Ecto neural progenitor cell (in vitro differentiated cells): ENCODE data around the gene CMTM5.

Experiments used
- DNase-seq: peaks from one replicate; pipeline ENCODE4 v3.0.0-alpha.2; 2018; ENCODE audit warnings: low spot score

The CMTM5 gene

GRCh38 chr14:23358042-23358441 is 18.8 kb upstream of the CMTM5 start:
- no peak for DNase-seq

DNA sequence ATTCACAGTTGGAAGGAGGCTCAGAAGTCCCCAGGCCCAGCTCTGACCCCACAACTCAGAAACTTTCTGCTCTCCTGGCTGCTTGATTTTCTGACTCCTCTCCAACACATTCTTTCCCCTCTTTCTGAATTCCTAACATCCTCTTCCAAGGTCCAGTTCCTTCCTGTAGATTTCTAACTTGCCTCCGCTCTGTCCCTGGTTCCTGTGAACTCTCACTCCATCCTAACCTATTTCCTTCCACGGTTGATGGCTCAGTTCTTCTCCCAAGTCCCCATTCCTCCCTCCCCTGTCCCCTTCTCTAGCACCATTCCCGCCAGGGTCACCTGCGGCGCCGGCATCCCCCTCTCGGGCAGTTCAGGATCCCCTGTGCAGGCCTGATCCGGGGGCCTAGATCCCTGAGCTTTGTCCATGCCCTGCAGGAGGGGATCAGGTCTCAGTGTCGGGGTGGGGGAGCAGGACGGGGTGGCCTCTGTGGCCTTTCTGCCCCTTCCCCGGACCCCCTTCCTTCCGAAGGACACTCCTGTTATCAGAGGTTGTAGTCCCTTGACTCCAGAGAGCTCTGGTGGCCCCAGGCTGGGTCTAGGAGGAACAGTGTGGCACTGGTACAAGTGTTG is 18.2 kb upstream of the CMTM5 start:
- DNase-seq: peak; percentile 36

DNA sequence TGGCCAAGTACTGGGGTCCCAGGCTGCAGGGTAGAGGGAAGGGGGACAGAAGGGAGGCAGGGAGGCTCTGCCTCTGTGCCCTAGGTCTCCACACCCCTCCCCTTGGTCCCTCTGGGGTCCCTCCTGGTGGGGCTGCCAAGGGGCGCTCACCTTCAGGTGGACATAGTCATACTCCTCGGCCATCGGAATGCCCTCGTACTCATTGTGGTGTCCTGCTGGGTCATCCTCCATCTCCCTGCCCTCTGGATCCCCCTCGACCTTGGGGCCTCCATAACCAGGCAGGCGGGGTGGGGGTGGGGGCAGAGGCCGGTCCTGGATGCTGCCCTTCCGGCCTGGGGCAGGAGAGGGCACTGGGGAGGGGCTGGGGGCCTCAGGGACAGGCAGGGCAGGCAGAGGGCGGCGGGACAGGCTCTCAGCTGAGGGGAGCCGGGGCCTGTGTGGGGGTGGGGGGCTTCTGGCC is 17.6 kb upstream of the CMTM5 start:
- DNase-seq: peak; percentile 40

- DNase-seq: no peak
Measured at GRCh38 chr14:23359722-23360447, 17.0 kb upstream of the CMTM5 start.

- DNase-seq: no peak
Measured at GRCh38 chr14:23360496-23360895, 16.4 kb upstream of the CMTM5 start.

DNA sequence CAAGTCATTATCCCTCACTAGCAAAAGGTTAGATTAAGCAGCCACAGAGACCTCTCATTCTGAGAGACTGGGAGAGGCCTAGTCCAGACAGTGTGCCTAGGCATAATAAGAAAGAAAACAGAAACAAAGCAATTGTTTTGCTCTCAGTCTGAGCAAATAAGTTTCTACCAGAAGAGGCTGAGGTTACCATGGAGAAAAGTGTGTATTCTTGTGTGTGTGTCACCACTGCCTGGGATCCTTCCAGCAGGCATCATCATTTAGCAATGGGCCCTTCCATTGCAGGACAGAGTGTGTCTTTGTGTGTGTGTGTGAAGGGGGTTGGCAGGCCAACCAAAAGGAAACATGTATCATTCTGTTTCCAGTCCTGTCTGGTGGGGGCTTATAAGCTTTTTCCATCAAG is 15.5 kb upstream of the CMTM5 start:
- no peak for DNase-seq

- no peak for DNase-seq
Measured at GRCh38 chr14:23361763-23362162, 15.1 kb upstream of the CMTM5 start.

DNA sequence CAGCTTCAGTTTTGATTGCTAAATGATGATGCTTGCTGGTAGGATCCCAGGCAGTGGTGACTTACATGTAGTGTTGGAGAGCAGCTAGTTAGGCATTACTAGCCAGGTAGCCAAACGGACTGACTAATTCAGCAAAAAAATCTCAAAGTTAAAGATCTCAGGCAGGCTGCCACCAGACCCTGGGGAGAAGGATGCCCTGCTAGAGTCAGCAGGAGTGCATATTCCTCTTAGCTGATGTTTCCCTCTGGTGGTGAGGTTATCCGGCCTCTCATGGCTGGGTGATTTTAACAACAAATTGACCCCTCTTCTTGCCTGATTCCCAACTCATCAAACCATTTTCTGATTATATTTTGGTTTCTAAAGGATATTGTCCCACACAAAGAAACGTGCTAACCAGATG is 14.6 kb upstream of the CMTM5 start:
- DNase-seq: no peak

- peak; percentile 69 for DNase-seq
Measured at GRCh38 chr14:23364164-23365035, 12.4 kb upstream of the CMTM5 start.

GRCh38 chr14:23365036-23365731 is 11.7 kb upstream of the CMTM5 start, which contains the start of gene EFS:
EFS (minus strand) TSS chr14:23365172; CDS start chr14:23365025, 147 bp downstream.
- peak; percentile 74 for DNase-seq

DNA sequence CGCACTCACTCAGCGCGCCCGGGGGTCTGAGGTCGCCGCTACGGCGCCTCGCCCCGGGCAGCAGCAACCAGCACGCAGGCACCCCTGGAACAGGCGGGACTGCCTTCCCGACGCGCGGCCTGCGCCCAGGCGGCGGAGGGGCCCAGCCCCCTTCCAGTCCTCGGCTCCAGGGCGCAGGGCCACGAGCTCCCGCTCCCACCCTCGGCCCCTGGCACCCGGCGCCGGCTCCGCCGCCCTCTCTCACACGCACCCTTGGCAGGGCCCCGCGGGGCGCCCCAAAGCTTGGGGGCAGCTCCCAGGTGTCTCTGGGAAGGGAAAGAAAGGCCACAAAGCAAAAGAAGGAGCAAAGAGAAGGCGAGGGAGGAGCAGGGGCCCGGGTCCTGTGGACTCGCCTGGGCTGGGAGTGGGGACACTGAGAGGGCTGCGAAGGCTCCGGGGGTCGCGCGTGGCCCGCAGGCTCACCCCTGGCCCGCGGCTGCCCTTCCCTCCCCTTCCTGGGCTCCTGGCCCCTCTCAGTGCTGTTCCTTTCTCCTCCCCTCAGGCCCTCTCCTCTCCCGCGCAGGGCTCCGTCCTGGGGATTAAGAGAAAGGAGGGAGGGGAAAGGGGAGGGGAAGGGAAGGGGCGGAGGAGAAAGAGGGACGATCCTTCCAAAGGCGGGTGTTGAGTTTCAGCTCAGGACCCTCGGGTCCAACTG is 11.0 kb upstream of the CMTM5 start:
- no peak for DNase-seq

- peak; percentile 96 for DNase-seq
Measured at GRCh38 chr14:23366426-23366921, 10.4 kb upstream of the CMTM5 start.

DNA sequence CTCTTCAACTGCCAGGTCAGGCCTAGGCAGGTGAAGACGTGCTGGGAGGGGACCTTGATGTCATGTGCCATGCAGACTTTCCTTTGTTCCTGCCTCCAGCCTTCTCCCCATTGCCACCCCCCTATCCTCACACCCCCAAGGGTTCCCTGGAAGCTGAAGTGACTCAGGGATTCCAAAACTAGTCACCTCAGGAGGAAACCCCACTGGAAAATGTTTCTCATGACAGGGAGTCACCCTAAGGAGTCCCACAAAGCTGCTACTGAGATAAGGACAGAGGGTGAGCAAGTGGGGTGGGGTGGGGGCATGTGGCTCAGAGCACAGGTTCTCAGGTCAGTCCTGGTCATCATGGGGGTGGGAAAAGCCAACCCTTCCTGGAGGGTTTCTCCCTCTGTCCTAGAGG is 6.6 kb upstream of the CMTM5 start:
- no peak for DNase-seq

DNA sequence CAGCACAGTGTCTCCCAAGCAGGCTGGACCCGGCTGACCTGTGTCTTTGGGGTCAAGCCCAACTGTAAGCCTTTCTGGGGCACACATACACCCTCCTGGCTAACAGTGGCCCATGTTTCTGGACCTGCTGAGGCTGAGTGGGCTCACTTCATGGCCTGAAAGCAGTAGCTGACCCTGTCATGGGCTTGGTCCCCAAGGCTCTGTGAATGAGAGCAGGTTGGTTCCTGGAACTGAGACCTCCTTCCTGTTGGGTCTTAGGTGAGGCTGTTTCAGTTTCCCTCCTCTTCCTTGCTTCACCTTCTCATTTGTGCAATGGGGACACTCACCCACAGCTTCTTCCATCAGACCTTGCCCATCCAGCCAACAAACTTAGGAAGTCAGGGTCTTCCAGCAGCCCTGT is 5.0 kb upstream of the CMTM5 start:
- no peak for DNase-seq

GRCh38 chr14:23372509-23372908 is 4.3 kb upstream of the CMTM5 start, which contains the start of gene IL25:
IL25 (plus strand) TSS chr14:23372809.
- DNase-seq: no peak

GRCh38 chr14:23373041-23373440 is 3.8 kb upstream of the CMTM5 start:
- no peak for DNase-seq

- DNase-seq: no peak
Measured at GRCh38 chr14:23375527-23376251, 1.2 kb upstream of the CMTM5 start.

DNA sequence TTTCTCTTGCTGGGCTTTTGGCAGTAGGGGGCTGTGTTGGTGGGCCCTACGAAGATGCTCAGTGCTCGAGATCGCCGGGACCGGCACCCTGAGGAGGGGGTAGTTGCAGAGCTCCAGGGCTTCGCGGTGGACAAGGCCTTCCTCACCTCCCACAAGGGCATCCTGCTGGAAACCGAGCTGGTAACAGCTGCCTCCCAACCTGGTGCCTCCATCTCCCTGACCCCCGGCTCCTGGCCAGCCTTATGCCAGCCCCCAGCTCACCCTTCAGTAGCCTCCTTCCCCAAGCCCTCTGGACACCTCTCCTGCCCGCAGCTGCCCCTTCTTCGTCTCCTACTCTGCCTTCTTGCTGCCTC is 328 bp downstream of the CMTM5 start:
- no peak for DNase-seq

DNA sequence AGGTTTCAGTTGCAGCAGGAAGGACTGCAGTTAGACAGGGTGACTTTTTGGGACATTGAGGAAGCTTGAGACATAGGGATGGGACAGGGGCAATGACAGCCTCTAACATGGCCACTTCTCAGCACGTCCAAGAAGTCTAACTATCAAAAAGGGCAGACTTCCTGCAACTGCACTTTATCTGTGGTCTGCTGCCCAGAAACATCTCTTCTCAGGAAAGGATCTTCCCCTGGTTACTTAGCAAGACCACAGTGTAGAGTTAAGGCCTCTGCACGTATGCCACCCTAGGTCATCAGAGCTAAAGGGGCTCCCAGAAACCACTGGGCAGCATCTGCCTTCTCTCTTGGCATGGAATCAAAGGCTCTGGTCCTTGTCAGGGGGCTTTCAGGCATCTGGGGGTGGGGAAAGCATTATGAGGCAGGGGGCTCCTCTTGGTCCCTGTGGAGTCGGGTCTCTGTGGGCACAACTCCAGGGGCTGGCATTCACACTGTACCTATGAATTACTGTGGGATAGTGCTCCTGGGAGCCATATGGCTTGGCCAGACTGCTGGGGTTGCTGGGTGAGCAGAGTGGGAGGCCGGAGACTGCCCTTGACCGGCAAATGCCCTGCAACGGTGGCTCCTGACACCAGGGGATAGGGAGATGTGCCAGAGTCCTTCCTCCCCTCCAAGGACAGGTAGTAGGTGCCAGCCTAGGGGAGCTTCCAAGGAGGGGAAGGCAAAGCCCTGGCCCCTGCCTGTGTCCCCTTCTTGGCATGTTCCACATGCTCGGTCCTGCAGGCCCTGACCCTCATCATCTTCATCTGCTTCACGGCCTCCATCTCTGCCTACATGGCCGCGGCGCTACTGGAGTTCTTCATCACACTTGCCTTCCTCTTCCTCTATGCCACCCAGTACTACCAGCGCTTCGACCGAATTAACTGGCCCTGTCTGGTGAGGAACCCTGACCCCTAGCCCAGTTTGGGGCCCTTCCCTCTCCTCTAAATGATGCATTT is 1.0 kb downstream of the CMTM5 start:
- DNase-seq: no peak
